ENCODE data around the gene RDH13. TPM values are rescaled to one million over a fixed set of nuclear protein-coding genes. Genes with fewer than 3 reads are reported as not detected.
"Not testable (repeated sequence)": the region's sequence is repeated elsewhere in the genome, so short reads cannot be mapped to it uniquely, and the experiment has no call there.

The RDH13 gene
- total and polyA plus RNA-seq, 10 donors, result 4.6 to 31.5 (median 17.2) TPM

DNA sequence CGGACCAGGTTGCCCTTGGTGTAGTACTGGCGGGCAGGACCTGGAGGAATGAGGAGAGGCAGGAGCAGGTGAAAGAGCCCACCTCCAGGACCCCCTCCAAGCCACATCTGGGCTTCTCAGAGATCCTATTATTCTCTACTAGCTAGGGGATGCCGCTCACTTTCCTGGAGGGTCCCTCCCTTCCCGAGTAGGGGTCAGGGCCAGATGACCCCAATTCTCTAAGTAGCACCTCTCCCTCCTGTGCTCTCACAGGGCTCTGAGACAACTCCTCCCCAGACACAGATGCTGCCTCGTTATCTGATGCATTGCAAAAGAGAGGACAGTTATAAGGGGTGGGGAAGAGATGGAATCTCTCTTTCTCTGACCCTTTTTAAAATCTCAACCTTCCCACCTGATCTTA is 47.8 kb downstream of the RDH13 start:
- no peak for DNase-seq
- Histone ChIP-seq H3K4me3 (peak overlapping the region in 1 of 8 donors; percentile 30), H3K27me3 (replicated peaks in 1 of 7) (no peaks in the 10 kb centered on the region), H3K27ac (peak overlapping the region in 7 of 8 donors; percentile 20 to 71 (median 65)), H3K36me3 (no peaks in the 10 kb centered on the region), H3K4me1 (peaks cover 0 to 22% (median 9%) of the 10 kb centered on the region in 6 donors), H3K9me3 (peaks cover 0 to 3% (median 0%) of the 10 kb centered on the region in 8 donors)
- TF ChIP-seq, protein P1, sequence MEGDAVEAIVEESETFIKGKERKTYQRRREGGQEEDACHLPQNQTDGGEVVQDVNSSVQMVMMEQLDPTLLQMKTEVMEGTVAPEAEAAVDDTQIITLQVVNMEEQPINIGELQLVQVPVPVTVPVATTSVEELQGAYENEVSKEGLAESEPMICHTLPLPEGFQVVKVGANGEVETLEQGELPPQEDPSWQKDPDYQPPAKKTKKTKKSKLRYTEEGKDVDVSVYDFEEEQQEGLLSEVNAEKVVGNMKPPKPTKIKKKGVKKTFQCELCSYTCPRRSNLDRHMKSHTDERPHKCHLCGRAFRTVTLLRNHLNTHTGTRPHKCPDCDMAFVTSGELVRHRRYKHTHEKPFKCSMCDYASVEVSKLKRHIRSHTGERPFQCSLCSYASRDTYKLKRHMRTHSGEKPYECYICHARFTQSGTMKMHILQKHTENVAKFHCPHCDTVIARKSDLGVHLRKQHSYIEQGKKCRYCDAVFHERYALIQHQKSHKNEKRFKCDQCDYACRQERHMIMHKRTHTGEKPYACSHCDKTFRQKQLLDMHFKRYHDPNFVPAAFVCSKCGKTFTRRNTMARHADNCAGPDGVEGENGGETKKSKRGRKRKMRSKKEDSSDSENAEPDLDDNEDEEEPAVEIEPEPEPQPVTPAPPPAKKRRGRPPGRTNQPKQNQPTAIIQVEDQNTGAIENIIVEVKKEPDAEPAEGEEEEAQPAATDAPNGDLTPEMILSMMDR (IDR thresholded peaks at IDR 0.05 in 8 of 11, conservative IDR thresholded peaks at IDR 0.05 in 3 of 11), result no peak
- no peak for TF ChIP-seq POLR2A (IDR thresholded peaks at IDR 0.05)
- no peak for TF ChIP-seq POLR2AphosphoS5 (IDR thresholded peaks at IDR 0.05)
- intact Hi-C loops (cut with DNase I; ENCODE audit: low total_unique reads), result no loop called here
- whole genome bisulfite sequencing, 5 donors, result 46 to 69% (median 60%) methylated on average over 5 of the region's 5 CpGs

DNA sequence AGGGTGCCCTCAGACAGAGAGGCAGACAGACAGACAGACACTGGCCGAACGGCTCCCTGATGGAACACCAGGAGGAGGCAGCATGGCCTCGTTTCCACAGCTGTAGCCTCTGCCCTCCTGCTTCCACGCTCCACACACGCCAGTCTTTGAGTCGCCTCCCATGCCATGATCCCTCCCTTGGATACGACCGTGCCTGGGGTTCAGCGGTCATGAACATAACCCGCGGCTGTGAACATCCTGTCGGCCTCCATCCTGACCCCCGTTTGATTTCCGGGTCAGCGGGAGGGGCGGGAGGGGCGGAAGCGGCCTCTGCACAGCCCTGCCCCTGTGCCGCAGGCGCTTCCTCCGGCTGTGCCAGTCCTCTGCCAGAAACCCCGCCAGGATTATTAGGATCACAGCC is 48.2 kb downstream of the RDH13 start:
- Histone ChIP-seq H3K27me3 (replicated peaks in 1 of 7) (no peaks in the 10 kb centered on the region), H3K36me3 (no peaks in the 10 kb centered on the region), H3K4me1 (peaks cover 0 to 22% (median 9%) of the 10 kb centered on the region in 6 donors), H3K4me3 (peak overlapping the region in 1 of 8 donors; percentile 30), H3K27ac (peak overlapping the region in 6 of 8 donors; percentile 36 to 71 (median 66)), H3K9me3 (peaks cover 0 to 3% (median 0%) of the 10 kb centered on the region in 8 donors)
- 57 to 88% (median 69%) methylated on average over 11 to 22 of the region's 22 CpGs for WGBS, 5 donors
- peak; percentile 84 for DNase-seq
- intact Hi-C loops (cut with DNase I; ENCODE audit: low total_unique reads), result no loop called here
- TF ChIP-seq, protein P1 (IDR thresholded peaks at IDR 0.05 in 8 of 11, conservative IDR thresholded peaks at IDR 0.05 in 3 of 11), result peak in 4 of 11 experiments; percentile 16 to 36 (median 26)
- TF ChIP-seq POLR2A (IDR thresholded peaks at IDR 0.05), result no peak
- peak; percentile 82 to 90 (median 89) for TF ChIP-seq POLR2AphosphoS5 (IDR thresholded peaks at IDR 0.05)

DNA sequence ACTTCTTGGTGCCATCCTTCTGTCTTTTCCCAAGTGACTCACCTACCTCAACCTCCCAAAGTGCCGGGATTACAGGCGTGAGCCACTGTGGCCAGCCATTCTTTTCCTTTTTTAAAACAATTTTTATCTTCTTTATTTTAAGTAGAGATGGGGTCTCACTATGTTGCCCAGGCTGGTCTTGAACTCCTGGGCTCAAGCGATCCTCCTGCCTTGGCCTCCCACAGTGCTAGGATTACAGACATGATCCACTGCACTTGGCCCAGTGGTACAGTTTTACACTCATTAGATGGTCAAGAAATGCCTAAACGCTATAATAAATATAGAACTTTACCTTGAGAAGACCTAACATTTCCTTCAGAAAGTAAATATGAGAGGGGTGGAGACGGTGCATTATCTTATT is 49.4 kb downstream of the RDH13 start:
- no peak overlapping the region for H3K4me3 ChIP-seq
- peak overlapping the region in 2 of 8 donors; percentile 1 to 71 for H3K27ac ChIP-seq
- 69 to 83% (median 77%) methylated on average over 5 of the region's 5 CpGs for WGBS, 5 donors
- peaks cover 0 to 22% (median 9%) of the 10 kb centered on the region in 6 donors for H3K4me1 ChIP-seq
- peaks cover 0 to 3% (median 0%) of the 10 kb centered on the region in 8 donors for H3K9me3 ChIP-seq
- no peaks in the 10 kb centered on the region for H3K36me3 ChIP-seq
- intact Hi-C loops (cut with DNase I; ENCODE audit: low total_unique reads), result no loop called here
- TF ChIP-seq POLR2A (IDR thresholded peaks at IDR 0.05) (no peak), POLR2AphosphoS5 (IDR thresholded peaks at IDR 0.05) (no peak)
- TF ChIP-seq, protein P1 (IDR thresholded peaks at IDR 0.05 in 8 of 11, conservative IDR thresholded peaks at IDR 0.05 in 3 of 11), result no peak
- DNase-seq, result no peak
- H3K27me3 ChIP-seq (replicated peaks in 1 of 7), result no peaks in the 10 kb centered on the region

DNA sequence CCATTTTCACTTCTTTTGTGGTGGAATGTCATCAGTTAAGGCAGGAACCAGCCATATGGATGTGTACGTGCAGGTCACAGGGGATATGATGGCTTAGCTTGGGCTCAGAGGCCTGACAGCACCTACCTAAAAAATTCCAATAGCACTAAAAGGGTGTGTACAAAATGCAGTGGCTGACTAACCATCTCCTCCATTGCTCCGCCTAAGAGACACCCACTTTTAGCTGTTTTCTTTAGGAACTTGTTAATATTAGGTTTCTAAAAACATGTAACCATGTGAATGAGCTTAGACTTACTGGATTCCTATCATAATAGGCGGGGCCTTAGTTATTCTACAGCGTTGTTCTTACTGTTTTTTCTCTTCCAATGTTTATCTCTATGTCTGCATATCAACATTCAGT is 50.6 kb downstream of the RDH13 start:
- H3K27me3 ChIP-seq (replicated peaks in 1 of 7), result no peaks in the 10 kb centered on the region
- DNase-seq, result no peak
- TF ChIP-seq POLR2AphosphoS5 (IDR thresholded peaks at IDR 0.05) (no peak), POLR2A (IDR thresholded peaks at IDR 0.05) (no peak)
- TF ChIP-seq, protein P1 (IDR thresholded peaks at IDR 0.05 in 8 of 11, conservative IDR thresholded peaks at IDR 0.05 in 3 of 11), result no peak
- H3K4me3 ChIP-seq, result no peak overlapping the region
- 81 to 92% (median 90%) methylated on average over 4 of the region's 4 CpGs for WGBS, 5 donors
- no peaks in the 10 kb centered on the region for H3K36me3 ChIP-seq
- peaks cover 0 to 25% (median 9%) of the 10 kb centered on the region in 6 donors for H3K4me1 ChIP-seq
- peaks cover 0 to 6% (median 0%) of the 10 kb centered on the region in 8 donors for H3K9me3 ChIP-seq
- H3K27ac ChIP-seq, result no peak overlapping the region
- intact Hi-C loops (cut with DNase I; ENCODE audit: low total_unique reads), result no loop called here

DNA sequence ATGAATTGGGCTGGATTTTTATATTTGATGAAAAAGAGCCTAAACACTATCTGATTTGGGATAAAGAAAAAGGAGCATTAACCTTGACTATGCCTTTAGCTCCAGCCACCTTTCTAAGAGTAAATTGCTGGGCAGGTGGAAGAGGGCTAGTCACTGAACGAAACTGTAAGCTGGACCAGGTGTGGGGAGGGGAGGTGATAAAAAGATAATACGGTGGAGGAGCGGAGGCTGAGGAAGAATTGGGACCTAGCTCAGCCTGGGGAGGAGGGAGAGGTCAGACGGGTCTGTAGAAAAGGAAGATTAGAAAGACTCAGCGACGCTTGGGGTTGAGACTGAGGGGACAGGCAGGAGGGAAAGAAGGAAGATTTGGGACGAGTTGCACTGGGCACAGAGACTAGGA is 52.4 kb downstream of the RDH13 start:
- DNase-seq; H3K27me3 ChIP-seq (replicated peaks in 1 of 7); H3K27ac ChIP-seq; H3K36me3 ChIP-seq; H3K4me3 ChIP-seq; intact Hi-C loops (cut with DNase I; ENCODE audit: low total_unique reads): not testable (repeated sequence)
- Histone ChIP-seq H3K4me1 (peaks cover 0 to 33% (median 13%) of the 10 kb centered on the region in 6 donors), H3K9me3 (peaks cover 0 to 23% (median 5%) of the 10 kb centered on the region in 8 donors)
- 87 to 94% (median 90%) methylated on average over 7 of the region's 7 CpGs for WGBS, 5 donors

DNA sequence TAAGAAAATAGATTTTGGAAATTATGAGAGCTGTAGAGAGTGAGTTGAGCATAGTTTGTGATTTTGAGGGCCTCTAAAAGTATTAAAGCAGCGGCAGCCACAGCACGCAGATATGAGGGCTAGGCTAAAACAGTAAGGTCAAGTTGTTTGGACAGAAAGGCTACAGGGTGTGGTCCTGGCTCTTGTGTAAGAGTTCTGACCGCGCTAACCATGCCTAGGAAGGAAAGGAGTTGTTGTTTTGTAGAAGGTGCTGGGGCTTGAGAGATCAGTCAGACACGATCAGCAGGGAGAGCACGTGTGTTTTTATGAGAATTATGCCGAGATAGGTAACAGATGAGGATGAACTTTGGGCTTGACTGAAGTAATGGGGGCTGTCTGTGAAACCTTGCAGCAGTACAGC is 54.2 kb downstream of the RDH13 start:
- H3K27me3 ChIP-seq (replicated peaks in 1 of 7); H3K36me3 ChIP-seq; intact Hi-C loops (cut with DNase I; ENCODE audit: low total_unique reads); DNase-seq; H3K27ac ChIP-seq: not testable (repeated sequence)
- Histone ChIP-seq H3K4me1 (peaks cover 0 to 21% (median 6%) of the 10 kb centered on the region in 6 donors), H3K4me3 (peak overlapping the region in 1 of 8 donors; percentile 7), H3K9me3 (peaks cover 0 to 41% (median 17%) of the 10 kb centered on the region in 8 donors)
- 68 to 82% (median 75%) methylated on average over 7 of the region's 7 CpGs for WGBS, 5 donors

DNA sequence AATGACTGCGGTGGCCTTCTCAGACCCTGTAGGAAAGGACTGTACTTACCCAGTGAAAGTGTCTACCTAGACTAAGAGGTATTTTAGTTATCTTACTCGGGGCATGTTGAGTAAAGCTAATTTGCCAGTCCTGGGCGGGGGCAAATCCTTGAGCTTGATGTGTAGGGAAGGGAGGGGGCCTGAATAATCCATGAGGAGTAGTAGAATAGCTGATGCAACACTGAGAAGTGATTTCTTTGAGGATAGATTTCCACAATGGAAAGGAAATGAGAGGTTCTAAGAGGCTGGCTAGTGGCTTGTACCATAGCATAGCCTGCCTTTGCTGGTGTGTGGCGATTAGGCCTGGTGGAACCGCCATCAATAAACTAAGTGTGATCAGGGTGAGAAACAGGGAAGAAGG is 54.8 kb downstream of the RDH13 start:
- H3K36me3 ChIP-seq; intact Hi-C loops (cut with DNase I; ENCODE audit: low total_unique reads); H3K4me3 ChIP-seq; DNase-seq: not testable (repeated sequence)
- 47 to 95% (median 80%) methylated on average over 4 to 5 of the region's 5 CpGs for WGBS, 5 donors
- H3K9me3 ChIP-seq, result peaks cover 0 to 45% (median 17%) of the 10 kb centered on the region in 8 donors
- H3K27ac ChIP-seq, result peak overlapping the region in 1 of 8 donors; percentile 21
- peaks cover 0 to 13% (median 0%) of the 10 kb centered on the region in 7 donors for H3K27me3 ChIP-seq (replicated peaks in 1 of 7)
- H3K4me1 ChIP-seq, result peaks cover 0 to 21% (median 6%) of the 10 kb centered on the region in 6 donors
